GM10266 (cell line): ENCODE results near the gene DLGAP1.

Experiments used
- DNase-seq: peaks from one replicate; pipeline ENCODE4 v3.0.0; 2012; ENCODE audit errors: extremely low spot score
- CTCF ChIP-seq: IDR thresholded peaks from 2 replicates; pipeline ENCODE4 v1.5.1; 2012; ENCODE audit warnings: mild to moderate bottlenecking, low read depth; ENCODE audit not compliant: control insufficient read depth, insufficient read depth; ENCODE audit errors: missing control alignments

The DLGAP1 gene

GRCh38 chr18:3950668-3951404 is 504.3 kb downstream of the DLGAP1 start:
- TF ChIP-seq CTCF, result no peak
- DNase-seq, result no peak

- TF ChIP-seq CTCF, result no peak
- no peak for DNase-seq
These were observed 506.1 kb downstream of the DLGAP1 start for GRCh38 chr18:3948958-3949357.

GRCh38 chr18:3947383-3947782 is 507.7 kb downstream of the DLGAP1 start:
- no peak for TF ChIP-seq CTCF
- no peak for DNase-seq

GRCh38 chr18:3935305-3935704 is 519.8 kb downstream of the DLGAP1 start:
- TF ChIP-seq CTCF, result no peak
- DNase-seq, result no peak

GRCh38 chr18:3932276-3932675 is 522.8 kb downstream of the DLGAP1 start:
- no peak for DNase-seq

GRCh38 chr18:3931542-3932112 is 523.5 kb downstream of the DLGAP1 start:
- DNase-seq, result no peak
- TF ChIP-seq CTCF, result no peak

More at GRCh38 chr18:3932276-3932675, 522.8 kb downstream of the DLGAP1 start:
- TF ChIP-seq CTCF, result no peak

GRCh38 chr18:3931013-3931315 is 524.1 kb downstream of the DLGAP1 start:
- no peak for TF ChIP-seq CTCF
- DNase-seq, result no peak
